GM12878 (cell line): ENCODE measurements around the gene NPW. TPM values are rescaled to one million over a fixed set of nuclear protein-coding genes. Genes with fewer than 3 reads are reported as not detected.

ENCODE experiments used
- ATAC-seq: fragments of 200-7000 bp; cut with Tn5 transposase; 3 replicates; pipeline ENCODE4 v1.9.1; 2020; ENCODE audit warnings: mild to moderate bottlenecking, moderate library complexity
- BruUV-seq: library from RNA; stranded (reverse); fragments of 400-500 nt; replicated peaks from 2 replicates; lab custom pipeline; 2021; lab: Mats Ljungman, UMichigan
- CTCF ChIA-PET: fragments of 300-600 bp; sonication (Branson Sonifier 250); formaldehyde crosslinking; extraction: SDS; loops from one replicate; lab custom pipeline; 2021; ENCODE audit warnings: inconsistent platforms; lab: Yijun Ruan, JAX
- POLR2A ChIA-PET: fragments of 350-600 bp; formaldehyde crosslinking; extraction: SDS; loops from one replicate; lab custom pipeline; 2021; ENCODE audit warnings: inconsistent platforms; lab: Charles Lee
- RAD21 ChIA-PET: fragments of 300-600 bp; sonication (Branson Sonifier 250); formaldehyde crosslinking; loops from one replicate; lab custom pipeline; 2023; ENCODE audit warnings: antibody characterized with exemption; ENCODE audit not compliant: unreplicated experiment; lab: Charles Lee
- SMC1A ChIA-PET: fragments of 300-600 bp; sonication (Branson Sonifier 250); formaldehyde crosslinking; loops from one replicate; lab custom pipeline; 2023; ENCODE audit not compliant: unreplicated experiment, uncharacterized antibody; lab: Charles Lee
- DNase-seq: peaks from one replicate; pipeline ENCODE4 v3.0.0-alpha.2; 2011; ENCODE audit warnings: low read depth, low spot score
- FAIRE-seq: peaks from 3 replicates; lab custom pipeline; 2011; peaks lifted over from hg19 to GRCh38; lab: Jason Lieb, UNC
- H2AFZ ChIP-seq: 2 replicates; pipeline ENCODE4 v1.6.0; 2011; ENCODE audit warnings: low read depth, low read length, control low read depth; ENCODE audit not compliant: control insufficient read depth
- H3K27ac ChIP-seq: 2 replicates; pipeline ENCODE4 v1.5.1; 2011; ENCODE audit warnings: control low read depth; ENCODE audit not compliant: control insufficient read depth, insufficient read depth
- H3K27me3 ChIP-seq, 2 experiments: replicated peaks in 1 of 2; 2 replicates each; pipeline versions ENCODE4 v1.6.0 to v1.6.1; 2011; ENCODE audit warnings: low read length in 1 of 2; ENCODE audit not compliant: control insufficient read depth in 2 of 2, insufficient read depth in 2 of 2
- H3K36me3 ChIP-seq, 2 experiments: 2 replicates each; pipeline ENCODE4 v1.5.1; 2011; ENCODE audit warnings: low read length in 1 of 2; ENCODE audit not compliant: control insufficient read depth in 2 of 2, insufficient read depth in 2 of 2
- H3K4me1 ChIP-seq: 2 replicates; pipeline ENCODE4 v1.6.1; 2011; ENCODE audit warnings: mild to moderate bottlenecking, low read length, moderate library complexity, mixed read lengths; ENCODE audit not compliant: control insufficient read depth, insufficient read depth
- H3K4me2 ChIP-seq: 2 replicates; pipeline ENCODE4 v1.6.0; 2011; ENCODE audit warnings: control low read depth; ENCODE audit not compliant: control insufficient read depth, insufficient read depth
- H3K4me3 ChIP-seq: fragments of 200-600 bp; sonication (generic); 2 replicates; pipeline ENCODE4 v1.5.1; 2016
- H3K79me2 ChIP-seq: 2 replicates; pipeline ENCODE4 v1.6.0; 2011; ENCODE audit warnings: low read length; ENCODE audit not compliant: control insufficient read depth, insufficient read depth
- H3K9ac ChIP-seq: 2 replicates; pipeline ENCODE4 v1.8.0; 2011; ENCODE audit warnings: low read length, control low read depth, mixed read lengths; ENCODE audit not compliant: control insufficient read depth, insufficient read depth
- H3K9me3 ChIP-seq: replicated peaks from 3 replicates; pipeline ENCODE4 v1.5.1; 2011; ENCODE audit warnings: mild to moderate bottlenecking, low read length; ENCODE audit not compliant: control insufficient read depth, insufficient read depth
- H4K20me1 ChIP-seq: 2 replicates; pipeline ENCODE4 v1.6.0; 2011; ENCODE audit not compliant: control insufficient read depth, insufficient read depth
- CTCF ChIP-seq, 3 experiments: IDR thresholded peaks in 2 of 3; conservative IDR thresholded peaks in 1 of 3; 2 replicates each; pipeline ENCODE4 v1.5.1; 2011; ENCODE audit warnings: low read depth in 3 of 3, low read length in 3 of 3, mild to moderate bottlenecking in 3 of 3, control low read depth in 2 of 3, moderate library complexity in 2 of 3, inconsistent platforms in 1 of 3, mixed read lengths in 1 of 3; ENCODE audit not compliant: control insufficient read depth in 2 of 3, insufficient read depth in 1 of 3; ENCODE audit errors: extremely low read depth in 1 of 3
- PRDM15 ChIP-seq: fragments of 450-650 bp; formaldehyde crosslinking; IDR thresholded peaks from 2 replicates; pipeline ENCODE4 v1.4.0; 2020; ENCODE audit warnings: mild to moderate bottlenecking, moderate library complexity
- SPI1 ChIP-seq: IDR thresholded peaks from 2 replicates; pipeline ENCODE4 v1.6.1; 2011; ENCODE audit warnings: low read depth, mild to moderate bottlenecking, low read length, moderate library complexity, borderline replicate concordance; ENCODE audit not compliant: insufficient read depth
- WGBS: methylation state at CpG from one replicate; pipeline ENCODE4 v1.1.6; 2016; ENCODE audit warnings: low lambda C conversion rate; ENCODE audit not compliant: insufficient replicate concordance, insufficient coverage; ENCODE audit errors: missing lambda C conversion rate; 5-methylcytosine and 5-hydroxymethylcytosine counted together
- in situ Hi-C: fragments of 300-500 bp; cut with MboI; formaldehyde crosslinking; loops from 9 replicates; pipeline ENCODE4 v1.14.3; 2018; ENCODE audit warnings: mixed read lengths
- intact Hi-C: fragments of 100-400 bp; cut with micrococcal nuclease; formaldehyde crosslinking; loops from one replicate; pipeline ENCODE4 v1.14.2; 2022; ENCODE audit not compliant: unreplicated experiment
- polyA plus RNA-seq, 11 experiments: library from polyadenylated mRNA; depleted of rRNA in 4 of 11; unstranded in 6 of 11; stranded (reverse) in 5 of 11; fragments of >200 nt; fragmentation: Nextera tagmentation in 4 of 11; fragmentation: Illumina TruSeq in 1 of 11; extraction: Ambion mirVana in 4 of 11; extraction: Trizol in 1 of 11; gene quantifications; 1 replicate in 1 of 11; 2 replicates in 10 of 11; pipeline versions ENCODE4 v1.2.1 to v1.2.3, GENCODE V29; 2011 to 2016; ENCODE audit warnings: inconsistent platforms in 2 of 11, missing spikeins in 2 of 11, low read depth in 1 of 11
- total RNA-seq, 4 experiments: library from RNA; depleted of rRNA in 3 of 4; stranded (reverse); fragments of >200 nt in 3 of 4; fragmentation: Illumina TruSeq in 1 of 4; extraction: Trizol in 1 of 4; gene quantifications; 2 replicates each; pipeline versions ENCODE4 v1.2.1 to v1.2.3, GENCODE V29; 2013 to 2021

The NPW gene
- total and polyA plus RNA-seq, 10 of the 15 experiments (the other 5 are each of a cell fraction or from before 2014, with no cell fraction given) = 0.23 to 2.5 (median 0.98) TPM; not detected in 4

- TF ChIP-seq SPI1 = no peak
These were observed 36.5 kb downstream of the NPW start (continued) for GRCh38 chr16:2056077-2056476.

- peaks cover 2 to 11% of the 10 kb centered on the region in 2 experiments; a peak in 2 of 4 replicates for H3K36me3 ChIP-seq
These were observed 37.3 kb downstream of the NPW start for GRCh38 chr16:2056681-2057407.

More at GRCh38 chr16:2056681-2057407, 37.3 kb downstream of the NPW start:
- 75% methylated on average over 19 of the region's 19 CpGs for WGBS
- no TSS peak for BruUV-seq
- no peak overlapping the region for H2AFZ ChIP-seq
- intact Hi-C loops (no loop called here), in situ Hi-C loops (no loop called here)
- H3K9me3 ChIP-seq = no peaks in the 10 kb centered on the region
- H3K79me2 ChIP-seq = no peaks in the 10 kb centered on the region
- ChIA-PET CTCF (interaction anchor here (1.7 kb wide), 1 partner anchor 34 kb away, joined by 6 read pairs; no protein-coding TSS in a partner anchor), RAD21 (no interaction called here), SMC1A (no interaction called here), POLR2A (no interaction called here)
- ATAC-seq = no peak; the same call in 2 of the 3 replicates
- no peak overlapping the region for H3K4me2 ChIP-seq
- H3K4me1 ChIP-seq = no peaks in the 10 kb centered on the region
- TF ChIP-seq CTCF (IDR thresholded peaks at IDR 0.05 in 2 of 3, conservative IDR thresholded peaks at IDR 0.05 in 1 of 3; ENCODE audit: control insufficient read depth in 2 of 3, extremely low read depth in 1 of 3, insufficient read depth in 1 of 3, low read depth in 3 of 3, low read length in 3 of 3) = peak in 1 of 3 experiments; percentile 16; a peak in 1 of 6 replicates
- TF ChIP-seq PRDM15 = no peak
- H3K9ac ChIP-seq = no peak overlapping the region
- no peaks in the 10 kb centered on the region for H3K27me3 ChIP-seq
- no peaks in the 10 kb centered on the region for H4K20me1 ChIP-seq
- no peak for FAIRE-seq
- no peak overlapping the region for H3K4me3 ChIP-seq
- H3K27ac ChIP-seq = no peak overlapping the region
- no peak for DNase-seq
